GM18858 (cell line): ENCODE data around the gene EZH1.
"Not testable (repeated sequence)": the region's sequence is repeated elsewhere in the genome, so short reads cannot be mapped to it uniquely, and the experiment has no call there.

Source experiments
- ATAC-seq: cut with Tn5 transposase; IDR thresholded peaks from one replicate; pipeline ENCODE4 v1.9.1; 2021; ENCODE audit not compliant: unreplicated experiment

EZH1 gene

DNA sequence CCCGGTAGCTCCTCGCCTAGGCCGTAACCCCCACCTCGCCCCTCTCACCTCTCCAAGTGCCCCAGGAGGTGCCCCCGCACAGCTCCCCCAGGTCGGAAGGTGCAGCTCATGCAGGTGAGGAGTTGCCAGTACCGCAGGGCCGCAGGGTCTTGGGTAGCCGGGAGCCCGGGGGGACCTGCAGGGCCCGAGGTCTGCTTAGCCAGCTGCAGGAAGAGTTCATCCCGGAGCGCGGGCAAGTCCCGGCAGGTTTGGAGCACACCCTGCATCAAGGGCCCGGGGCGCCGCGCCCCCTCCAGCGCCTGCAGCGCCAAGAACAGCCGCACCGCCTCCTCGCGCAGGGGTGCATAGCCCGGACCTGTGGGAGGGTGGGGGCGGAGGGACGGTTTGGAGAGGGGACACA, 72.8 kb downstream of the EZH1 start:
- ATAC-seq: no peak

DNA sequence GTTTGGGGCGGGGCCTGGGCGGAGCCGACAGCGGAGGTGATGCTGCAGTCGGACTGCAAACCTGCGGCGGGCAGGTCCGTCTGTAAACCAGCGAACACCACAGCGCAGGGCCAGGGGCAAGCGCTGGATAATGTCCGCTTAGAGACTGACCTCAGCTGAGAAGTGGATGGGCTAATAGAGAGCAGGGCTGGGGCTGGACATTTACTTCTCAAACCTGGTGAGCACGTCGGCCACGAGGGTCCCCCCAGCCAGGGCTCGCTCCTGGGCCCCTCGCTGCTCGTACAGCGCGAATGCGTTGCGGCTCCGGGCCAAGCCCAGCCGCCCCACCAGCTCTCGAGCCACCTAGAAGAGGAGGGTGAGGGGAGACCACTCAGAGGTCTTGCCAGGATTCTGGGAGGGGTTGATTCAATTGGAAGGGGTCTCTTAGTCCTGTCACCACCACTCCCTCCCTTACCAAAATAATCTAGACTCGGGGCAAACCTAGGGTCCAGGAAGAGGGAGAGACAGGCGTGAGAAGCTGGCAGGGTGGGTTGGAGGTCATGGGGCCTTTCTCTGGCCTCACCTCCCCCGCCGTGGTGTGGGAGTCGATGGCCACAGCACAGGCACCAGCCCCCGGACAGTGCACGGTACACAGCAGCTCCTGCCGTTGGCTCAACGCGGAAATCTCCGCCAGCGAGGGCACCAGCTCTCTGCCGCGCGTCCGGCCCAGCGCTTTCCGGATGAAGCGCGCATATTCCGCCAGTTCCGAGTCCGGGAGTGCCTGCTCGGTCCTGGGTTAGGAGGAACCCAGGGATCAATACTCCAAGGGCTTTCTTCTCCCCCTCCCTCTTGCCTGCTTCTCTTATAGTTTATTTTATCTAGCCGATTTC, 73.8 kb downstream of the EZH1 start:
- no peak for ATAC-seq

DNA sequence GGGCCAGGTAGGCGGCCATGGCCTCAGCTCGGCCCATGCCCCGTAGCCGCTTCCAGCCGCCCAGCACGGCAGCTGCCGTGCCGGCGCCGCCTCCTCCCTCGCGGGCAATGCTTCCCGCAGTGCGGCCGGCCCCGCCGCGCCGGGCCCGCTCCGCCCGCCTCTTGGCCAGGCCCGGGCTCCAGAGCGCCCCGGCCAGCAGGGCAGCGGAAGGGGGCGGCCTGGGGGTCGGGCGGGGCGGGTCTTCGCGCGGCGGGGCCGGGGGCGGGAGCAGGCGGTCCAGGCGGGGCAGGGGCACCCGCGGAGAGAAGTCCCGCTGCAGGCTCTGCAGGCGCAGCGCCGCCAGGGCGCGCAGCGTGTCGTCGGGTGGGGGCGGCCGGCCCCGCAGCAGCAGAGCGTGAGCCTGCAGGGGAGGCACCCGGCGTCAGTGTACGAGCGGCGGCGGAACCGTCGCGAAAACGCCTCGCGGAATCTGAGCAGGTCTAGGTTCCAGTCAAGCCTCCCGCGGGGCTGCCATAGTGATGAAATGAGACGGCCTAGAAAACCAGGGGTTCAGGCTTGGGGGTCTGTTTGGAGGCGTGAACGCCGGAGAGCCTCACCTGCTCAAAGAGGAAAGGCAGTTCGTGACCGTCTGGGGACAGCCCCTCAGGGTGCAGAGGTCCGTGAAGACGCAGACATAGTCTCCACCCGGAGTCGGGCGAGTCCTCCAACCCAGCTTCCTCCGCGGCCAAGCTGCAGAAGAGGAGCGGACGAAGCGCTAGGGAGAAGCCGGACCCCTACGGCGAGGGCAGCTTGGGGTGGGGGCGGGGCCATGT, 74.7 kb downstream of the EZH1 start:
- ATAC-seq: no peak

DNA sequence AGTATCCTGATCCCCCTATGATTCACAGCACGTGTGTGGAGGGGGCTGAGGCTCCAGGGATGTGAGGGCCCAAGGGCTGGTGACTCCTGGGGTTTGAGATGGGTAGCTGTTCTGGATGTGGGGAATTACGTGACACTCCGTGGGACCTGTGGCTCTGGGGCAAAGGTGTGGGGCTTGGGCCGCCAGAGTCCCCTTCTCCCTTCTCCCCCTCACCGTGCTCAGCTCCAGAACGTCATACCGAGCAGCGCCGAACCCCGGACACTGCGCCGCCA, 75.2 kb downstream of the EZH1 start:
- no peak for ATAC-seq

DNA sequence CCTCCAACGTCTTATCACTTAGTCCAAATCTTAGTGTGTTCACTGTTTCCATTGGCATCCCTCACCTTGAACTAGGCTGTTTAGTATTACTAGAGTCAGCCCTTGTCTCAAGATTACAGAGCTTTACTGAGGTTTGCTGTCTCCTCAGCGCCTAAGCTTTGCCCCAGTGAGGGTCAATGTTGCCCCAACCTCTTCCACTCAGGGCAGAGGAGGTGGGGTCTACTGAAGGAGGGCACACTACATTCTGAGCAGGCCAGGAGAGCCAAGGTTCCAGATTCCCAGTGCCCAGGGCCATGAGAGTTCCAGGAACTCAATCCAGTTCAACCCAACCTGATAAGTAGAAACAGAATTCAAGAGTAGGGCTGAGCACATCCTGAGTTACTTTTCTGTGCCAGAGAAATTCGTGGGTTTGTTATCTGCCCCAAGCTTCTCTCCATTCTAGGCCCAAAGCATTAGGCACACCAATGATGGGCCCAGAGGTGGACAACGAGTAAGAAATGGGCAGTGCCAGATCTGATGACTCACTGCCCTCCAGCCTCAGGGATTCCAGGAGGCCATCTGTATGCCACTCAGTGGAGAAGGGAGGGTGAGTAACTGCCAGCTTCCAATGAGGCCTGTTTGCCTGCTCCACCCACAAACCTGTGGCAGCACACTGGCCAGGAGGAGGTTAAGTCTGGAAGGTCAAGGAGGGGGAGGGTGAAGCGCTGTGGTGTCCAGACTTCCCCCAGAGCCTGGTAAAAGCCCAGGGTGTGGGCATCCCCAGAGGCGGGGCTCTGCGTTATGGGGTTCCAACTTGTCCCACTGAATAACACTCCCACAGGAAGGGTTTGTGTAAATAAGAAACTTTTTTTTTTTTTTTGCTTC, 77.5 kb downstream of the EZH1 start:
- ATAC-seq: no peak

DNA sequence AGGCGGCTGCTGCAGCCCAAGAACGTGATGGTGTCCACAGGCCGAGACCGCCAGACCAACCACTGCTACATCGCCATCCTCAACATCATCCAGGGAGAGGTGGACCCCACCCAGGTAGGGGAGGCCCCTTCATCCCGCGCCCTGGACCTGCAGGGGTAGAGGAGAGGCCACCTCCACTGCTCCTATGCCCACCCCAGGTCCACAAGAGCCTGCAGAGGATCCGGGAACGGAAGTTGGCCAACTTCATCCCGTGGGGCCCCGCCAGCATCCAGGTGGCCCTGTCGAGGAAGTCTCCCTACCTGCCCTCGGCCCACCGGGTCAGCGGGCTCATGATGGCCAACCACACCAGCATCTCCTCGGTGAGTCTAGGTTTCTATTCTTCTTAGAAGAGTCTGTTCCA, 78.7 kb downstream of the EZH1 start:
- not testable (repeated sequence) for ATAC-seq

DNA sequence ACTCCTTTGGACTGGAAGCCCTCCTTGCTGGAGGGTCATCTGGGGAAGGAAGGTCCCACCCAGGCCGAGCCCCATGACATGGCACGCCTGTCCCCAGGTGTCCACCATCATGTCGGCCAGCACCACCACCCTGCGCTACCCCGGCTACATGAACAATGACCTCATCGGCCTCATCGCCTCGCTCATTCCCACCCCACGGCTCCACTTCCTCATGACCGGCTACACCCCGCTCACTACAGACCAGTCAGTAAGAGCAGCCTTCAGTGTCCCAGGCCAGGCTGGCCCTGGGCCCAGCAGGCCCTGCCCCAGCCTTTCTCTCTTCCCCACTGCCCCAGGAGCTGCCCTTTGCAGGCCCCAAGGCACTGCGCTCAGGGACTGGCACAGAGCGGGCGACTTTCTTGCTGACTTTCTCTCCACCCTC, 79.2 kb downstream of the EZH1 start:
- no peak for ATAC-seq

DNA sequence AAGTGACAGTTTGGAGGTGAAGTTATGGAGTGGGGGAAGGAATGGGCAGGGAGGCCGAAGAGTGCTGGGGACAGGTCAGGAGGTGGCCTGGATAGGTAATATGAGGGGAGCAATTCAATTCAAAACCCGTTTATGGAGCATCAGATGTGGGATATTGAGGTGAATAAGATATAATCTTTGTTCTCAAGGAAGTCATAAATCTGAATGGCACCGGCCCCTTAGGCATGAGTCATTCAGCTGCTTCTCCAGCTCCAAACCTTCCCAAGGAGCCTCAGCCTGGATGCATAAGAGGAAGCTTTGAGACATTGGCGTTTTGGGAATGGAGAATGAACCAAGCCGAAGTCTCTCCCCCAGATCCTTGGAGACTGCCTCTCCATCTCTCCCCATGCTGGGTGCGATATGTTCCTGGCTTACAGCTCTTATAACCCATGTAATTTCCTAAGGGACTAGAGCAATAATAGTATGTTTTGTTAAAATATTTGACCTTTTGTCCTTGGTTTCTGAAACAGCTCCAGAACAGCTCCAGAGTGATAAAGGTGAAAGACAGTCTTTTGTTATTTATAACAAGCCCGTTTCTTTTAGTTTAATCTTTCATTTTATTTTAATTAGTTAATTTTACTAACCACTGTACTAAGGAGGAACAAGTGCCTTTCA, 84.0 kb downstream of the EZH1 start:
- no peak for ATAC-seq

DNA sequence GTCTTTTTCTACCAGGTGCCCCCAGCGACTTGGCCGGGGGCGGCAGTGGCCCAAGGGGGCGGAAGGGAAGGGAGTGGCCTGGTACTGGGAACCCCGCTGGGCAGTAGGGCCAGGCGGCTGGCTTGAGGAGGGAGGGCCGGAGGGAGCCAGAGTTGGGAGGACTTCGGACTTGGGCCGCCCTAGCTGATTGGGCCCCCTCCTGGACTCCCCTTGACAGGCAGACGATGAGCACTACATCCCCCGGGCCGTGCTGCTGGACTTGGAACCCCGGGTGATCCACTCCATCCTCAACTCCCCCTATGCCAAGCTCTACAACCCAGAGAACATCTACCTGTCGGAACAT, 84.9 kb downstream of the EZH1 start:
- not testable (repeated sequence) for ATAC-seq

DNA sequence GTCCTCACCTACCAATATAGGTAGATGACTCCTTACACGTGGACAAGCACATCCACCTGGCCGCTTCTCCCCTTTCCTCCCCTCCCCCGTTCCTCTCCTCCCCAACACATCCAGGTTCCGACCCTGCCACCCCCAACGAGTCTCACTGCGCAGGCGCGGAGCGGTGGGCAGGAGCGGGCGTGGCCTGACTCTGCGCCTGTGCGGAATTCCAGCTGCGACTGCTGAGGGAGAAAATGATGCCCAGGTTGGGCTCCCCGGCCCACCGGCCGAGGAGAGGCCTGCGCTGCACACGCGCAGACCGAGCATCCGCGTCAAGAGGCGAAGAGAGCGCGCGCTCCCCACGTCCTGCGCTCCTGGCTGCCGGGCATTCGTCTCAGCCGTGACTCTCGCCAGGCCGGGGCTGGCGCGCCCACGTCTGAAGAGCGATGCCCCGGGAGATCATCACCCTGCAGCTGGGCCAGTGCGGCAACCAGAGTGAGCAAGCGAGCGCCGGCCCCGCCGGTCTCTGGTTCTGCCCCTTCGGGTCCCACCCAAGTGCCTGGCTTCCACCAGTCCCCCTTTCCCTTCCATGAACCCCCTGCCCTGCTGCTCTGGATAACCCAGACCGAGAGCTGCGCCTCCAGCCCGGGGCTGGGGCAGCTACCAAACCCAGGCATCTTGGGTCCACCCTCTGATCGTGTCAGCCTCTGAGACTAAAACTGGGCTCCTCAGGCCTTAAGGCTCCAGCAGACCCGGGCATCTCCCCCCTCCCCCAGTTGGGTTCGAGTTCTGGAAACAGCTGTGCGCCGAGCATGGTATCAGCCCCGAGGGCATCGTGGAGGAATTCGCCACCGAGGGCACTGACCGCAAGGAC, 85.5 kb downstream of the EZH1 start, which contains the start of gene TUBG2:
Gene TUBG2, plus strand, starts transcription at position 206 of the 853 bp plus-strand sequence. Its CDS starts 220 bp downstream, at position 426.
- no peak for ATAC-seq

DNA sequence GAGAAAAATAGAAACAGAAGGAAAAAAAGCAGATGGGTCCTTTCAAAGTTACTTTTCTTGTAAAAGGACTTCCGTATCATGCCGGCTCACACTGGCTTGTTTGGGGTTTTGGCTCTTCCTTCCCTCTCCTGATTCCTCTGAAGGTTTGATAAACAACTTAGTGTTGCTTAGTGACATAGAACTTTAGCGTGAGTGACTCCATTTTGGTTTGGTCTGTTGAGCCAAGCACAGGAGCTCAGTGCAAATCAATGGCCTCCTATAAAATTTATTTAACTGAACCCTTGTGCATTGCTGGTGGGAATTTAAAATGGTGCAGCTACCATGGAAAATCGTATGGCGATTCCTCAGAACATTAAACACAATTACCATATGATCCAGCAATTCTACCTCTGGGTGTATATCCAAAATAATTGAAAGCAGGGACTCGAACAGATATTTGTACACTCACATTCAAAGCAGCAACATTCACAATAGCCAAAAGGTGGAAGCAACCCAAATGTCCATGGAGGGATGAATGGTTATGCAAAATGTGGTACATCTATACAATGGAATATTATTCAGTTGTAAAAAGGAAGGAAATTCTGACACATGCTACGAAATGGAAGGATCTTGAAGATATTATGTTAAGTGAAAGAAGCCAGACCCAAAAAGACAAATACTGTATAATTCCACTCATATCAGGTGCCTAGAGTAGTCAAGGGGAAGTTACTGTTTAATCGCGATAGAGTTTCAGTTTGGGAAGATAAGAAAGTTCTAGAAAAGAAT, 86.8 kb downstream of the EZH1 start:
- no peak for ATAC-seq

DNA sequence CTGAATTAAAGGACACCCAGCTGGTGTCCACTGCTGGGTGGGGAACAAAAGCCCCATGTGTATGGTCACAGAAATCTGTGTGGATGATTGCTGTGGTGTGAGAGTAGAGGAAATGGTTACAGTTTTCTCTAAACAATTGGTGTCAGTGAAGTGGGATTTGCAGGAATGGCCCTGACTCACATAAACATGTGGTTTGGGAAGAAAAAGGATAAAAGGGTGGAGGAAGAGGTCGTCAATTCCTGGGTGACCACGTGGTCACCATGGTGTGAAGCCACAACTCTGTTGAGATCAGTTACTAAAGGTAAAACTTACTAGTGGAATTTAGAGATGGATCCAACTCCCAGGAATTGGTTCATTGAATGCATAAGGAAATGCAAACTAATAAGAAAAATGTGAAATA, 89.3 kb downstream of the EZH1 start:
- ATAC-seq: no peak

DNA sequence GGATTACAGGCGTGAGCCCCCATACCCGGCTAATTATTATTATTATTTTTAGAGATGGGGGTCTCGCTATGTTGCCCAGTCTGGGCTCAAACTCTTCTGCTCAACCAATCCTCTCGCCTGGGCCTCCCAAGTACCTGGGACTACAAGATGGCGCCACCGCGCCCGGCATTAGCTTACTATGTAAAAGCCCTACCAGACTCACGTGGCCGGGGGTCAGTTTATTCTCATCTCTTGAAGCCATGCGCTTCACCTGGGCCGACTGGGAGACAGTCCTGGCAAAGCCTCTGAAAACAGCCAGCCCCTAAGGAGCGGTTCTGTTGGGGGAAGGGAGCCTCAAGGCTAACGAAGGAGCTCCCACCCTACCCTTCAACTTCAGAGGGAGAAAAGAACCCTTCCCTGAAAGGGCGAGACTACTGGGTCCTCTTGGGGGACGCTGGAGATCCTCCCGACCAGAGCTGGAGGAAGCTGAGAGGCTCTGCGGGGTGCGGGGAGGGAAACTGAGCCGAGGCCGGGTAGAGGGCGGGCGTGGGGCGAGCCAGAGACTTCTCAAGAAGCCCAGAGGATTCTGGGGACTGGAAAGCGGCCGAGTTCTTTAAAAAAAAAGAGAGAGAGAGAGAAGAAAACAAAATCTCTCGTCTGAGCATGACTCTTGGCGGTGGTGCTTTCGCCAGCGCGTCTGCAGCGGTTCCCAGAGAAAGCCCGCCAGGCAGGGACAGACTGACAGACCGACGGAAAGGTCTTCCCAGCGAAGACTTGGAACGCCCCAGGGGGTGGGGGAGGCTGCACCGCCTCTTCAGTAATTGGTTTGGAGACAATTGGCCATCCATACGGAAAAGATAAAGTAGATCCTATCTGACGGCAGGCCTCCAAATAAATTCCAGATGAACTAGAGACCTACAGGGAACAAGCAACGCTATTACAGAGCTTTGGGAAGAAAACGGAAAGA, 91.4 kb downstream of the EZH1 start:
- no peak for ATAC-seq

DNA sequence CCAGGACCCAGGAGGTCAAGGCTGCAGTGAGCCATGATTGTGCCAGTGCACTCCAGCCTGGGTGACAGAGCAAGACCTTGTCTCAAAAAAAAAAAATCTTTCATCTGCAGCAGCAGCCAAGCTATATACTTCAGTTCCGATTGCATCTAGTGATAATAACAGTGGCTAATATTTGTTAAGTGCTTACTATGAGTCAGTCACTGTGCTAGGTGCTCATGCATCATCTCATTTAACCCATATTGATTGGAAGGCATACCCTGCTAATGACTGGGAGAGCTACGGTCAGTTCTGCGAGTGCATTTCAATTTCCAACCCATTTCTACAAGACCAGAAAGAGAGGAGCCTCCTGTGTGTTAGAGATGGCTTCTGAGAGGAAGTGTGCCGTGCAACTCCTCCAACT, 93.4 kb downstream of the EZH1 start:
- no peak for ATAC-seq
